WI38 (cell line): ENCODE results near the gene HHAT.

Experiments used
- H3K4me3 ChIP-seq: 2 replicates; pipeline ENCODE4 v1.5.1; 2011; ENCODE audit warnings: low read depth, mild to moderate bottlenecking, control low read depth, low read length
- TF ChIP-seq, protein P1 (sequence below): IDR thresholded peaks from 2 replicates; pipeline ENCODE4 v1.5.1; 2012; ENCODE audit warnings: low read depth, mild to moderate bottlenecking, control low read depth, low read length

The HHAT gene

DNA sequence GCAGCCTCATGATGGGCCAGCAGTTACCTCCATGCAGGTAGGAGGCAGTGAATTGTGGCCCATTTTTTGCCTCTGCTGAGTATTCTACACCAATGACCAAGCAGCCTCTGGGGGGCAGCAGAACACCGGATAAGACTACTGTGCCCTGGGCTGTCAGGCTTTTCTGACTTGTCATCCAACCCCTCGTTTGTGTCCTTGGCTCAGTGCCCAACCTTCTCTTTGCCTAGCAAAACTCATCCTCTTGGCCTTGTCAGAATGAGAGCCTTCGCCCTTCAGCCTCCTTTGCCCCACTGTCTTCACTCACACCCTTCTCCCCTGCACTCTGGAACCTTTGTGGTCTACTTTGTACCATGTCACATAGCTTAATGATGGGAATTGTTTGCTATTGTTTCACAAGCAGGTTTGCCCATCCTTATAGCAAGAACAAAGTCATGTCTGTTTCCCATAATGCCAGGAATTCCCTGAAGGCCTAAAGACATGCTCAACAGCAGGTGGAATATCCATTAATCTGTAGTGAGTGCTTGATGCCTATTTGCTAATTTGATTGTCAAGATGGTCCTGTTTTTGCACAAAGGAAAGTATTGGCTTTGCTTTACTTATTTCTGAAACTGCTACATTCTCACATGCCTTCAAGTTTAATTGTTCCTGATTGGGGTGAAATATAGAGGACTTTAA, 255.9 kb downstream of the HHAT start:
- TF ChIP-seq, protein P1, sequence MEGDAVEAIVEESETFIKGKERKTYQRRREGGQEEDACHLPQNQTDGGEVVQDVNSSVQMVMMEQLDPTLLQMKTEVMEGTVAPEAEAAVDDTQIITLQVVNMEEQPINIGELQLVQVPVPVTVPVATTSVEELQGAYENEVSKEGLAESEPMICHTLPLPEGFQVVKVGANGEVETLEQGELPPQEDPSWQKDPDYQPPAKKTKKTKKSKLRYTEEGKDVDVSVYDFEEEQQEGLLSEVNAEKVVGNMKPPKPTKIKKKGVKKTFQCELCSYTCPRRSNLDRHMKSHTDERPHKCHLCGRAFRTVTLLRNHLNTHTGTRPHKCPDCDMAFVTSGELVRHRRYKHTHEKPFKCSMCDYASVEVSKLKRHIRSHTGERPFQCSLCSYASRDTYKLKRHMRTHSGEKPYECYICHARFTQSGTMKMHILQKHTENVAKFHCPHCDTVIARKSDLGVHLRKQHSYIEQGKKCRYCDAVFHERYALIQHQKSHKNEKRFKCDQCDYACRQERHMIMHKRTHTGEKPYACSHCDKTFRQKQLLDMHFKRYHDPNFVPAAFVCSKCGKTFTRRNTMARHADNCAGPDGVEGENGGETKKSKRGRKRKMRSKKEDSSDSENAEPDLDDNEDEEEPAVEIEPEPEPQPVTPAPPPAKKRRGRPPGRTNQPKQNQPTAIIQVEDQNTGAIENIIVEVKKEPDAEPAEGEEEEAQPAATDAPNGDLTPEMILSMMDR = peak; percentile 66
- no peak overlapping the region for H3K4me3 ChIP-seq

DNA sequence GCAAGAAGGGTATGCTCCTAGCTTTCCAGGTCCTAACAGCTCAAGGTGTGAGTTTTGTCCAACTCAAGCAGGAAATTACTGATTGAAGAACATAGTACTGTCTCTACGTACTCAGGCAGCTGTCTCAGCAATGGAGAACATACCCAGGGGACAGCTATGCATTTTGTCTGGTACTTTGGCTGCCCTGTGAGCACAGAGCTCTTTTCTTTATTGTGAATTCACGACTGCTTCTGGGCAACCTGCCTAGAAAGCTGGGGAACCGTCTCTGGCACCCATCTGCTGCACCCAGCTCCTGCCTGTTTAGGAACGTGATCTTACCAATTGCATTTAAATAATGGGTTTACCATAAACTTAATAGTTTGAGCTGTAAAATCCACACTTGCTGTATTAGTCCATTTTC, 258.1 kb downstream of the HHAT start:
- H3K4me3 ChIP-seq = no peak overlapping the region
- TF ChIP-seq, protein P1 = no peak

DNA sequence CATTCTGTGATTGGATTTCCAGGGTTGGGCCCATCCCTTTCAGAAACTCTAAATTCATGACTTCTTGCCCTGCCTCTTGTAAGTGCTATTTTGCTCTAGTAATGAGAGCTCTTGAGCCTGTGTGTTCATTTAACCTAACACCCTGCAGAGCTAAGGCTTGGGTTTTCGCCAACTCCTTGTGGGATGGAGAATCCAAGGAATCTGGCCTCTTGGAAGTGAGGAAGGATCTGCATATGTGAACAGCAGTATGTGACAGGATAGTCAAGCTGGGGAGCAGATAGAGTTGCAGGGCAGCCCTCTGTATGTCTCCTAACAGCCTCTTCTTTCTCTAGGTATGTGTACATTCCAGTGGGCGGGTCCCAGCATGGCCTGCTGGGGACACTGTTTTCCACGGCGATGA, 258.9 kb downstream of the HHAT start:
- H3K4me3 ChIP-seq = no peak overlapping the region
- TF ChIP-seq, protein P1 = no peak

- TF ChIP-seq, protein P1 = no peak
- H3K4me3 ChIP-seq = no peak overlapping the region
These were observed 259.7 kb downstream of the HHAT start for GRCh38 chr1:210588357-210588756.

- H3K4me3 ChIP-seq = no peak overlapping the region
- TF ChIP-seq, protein P1 = no peak
These were observed 260.2 kb downstream of the HHAT start for GRCh38 chr1:210588946-210589345.

GRCh38 chr1:210591214-210591613, 262.5 kb downstream of the HHAT start:
- no peak overlapping the region for H3K4me3 ChIP-seq
- TF ChIP-seq, protein P1 = no peak

DNA sequence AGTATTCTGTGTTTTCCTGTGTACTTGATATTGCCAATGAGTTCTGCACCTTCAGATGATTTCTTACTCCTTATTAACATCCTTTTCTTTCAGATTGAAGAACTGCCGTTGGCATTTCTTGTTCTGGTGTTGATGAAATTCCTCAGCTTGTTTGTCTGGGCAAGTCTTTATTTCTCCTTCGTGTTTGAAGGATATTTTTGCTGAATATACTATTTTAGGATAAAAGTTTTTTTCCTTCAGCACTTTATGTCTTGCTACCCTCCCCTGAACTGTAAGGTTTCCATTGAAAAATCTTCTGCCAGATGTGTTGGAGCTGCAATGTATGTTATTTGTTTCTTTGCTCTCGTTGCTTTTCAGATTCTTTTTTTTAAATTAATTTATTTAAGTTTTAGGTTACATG, 265.9 kb downstream of the HHAT start:
- TF ChIP-seq, protein P1 = no peak
- no peak overlapping the region for H3K4me3 ChIP-seq
